ENCODE data around the gene CYTH4.
A peak's percentile ranks its signal among the peaks of the same experiment; 100 is the strongest.

The CYTH4 gene

GRCh38 chr22:37309211-37310074 is 27.1 kb downstream of the CYTH4 start:
- Histone ChIP-seq H3K27me3 (ENCODE audit: insufficient read depth, low read depth, severe bottlenecking) (no peaks in the 10 kb centered on the region), H3K9me3 (ENCODE audit: severe bottlenecking) (no peaks in the 10 kb centered on the region), H3K36me3 (no peaks in the 10 kb centered on the region), H3K27ac (no peak overlapping the region), H3K4me3 (ENCODE audit: low read depth, low read length) (no peak overlapping the region)
- DNase-seq, result peak; percentile 35
- TF ChIP-seq CTCF (IDR thresholded peaks at IDR 0.05; ENCODE audit: low read depth, low read length), result no peak

GRCh38 chr22:37310075-37310606 is 27.8 kb downstream of the CYTH4 start:
- Histone ChIP-seq H3K4me3 (ENCODE audit: low read depth, low read length) (no peak overlapping the region), H3K27ac (no peak overlapping the region), H3K27me3 (ENCODE audit: insufficient read depth, low read depth, severe bottlenecking) (no peaks in the 10 kb centered on the region), H3K9me3 (ENCODE audit: severe bottlenecking) (no peaks in the 10 kb centered on the region), H3K36me3 (no peaks in the 10 kb centered on the region)
- no peak for TF ChIP-seq CTCF (IDR thresholded peaks at IDR 0.05; ENCODE audit: low read depth, low read length)
- no peak for DNase-seq

GRCh38 chr22:37310815-37311595 is 28.7 kb downstream of the CYTH4 start:
- no peak for DNase-seq
- no peaks in the 10 kb centered on the region for H3K9me3 ChIP-seq (ENCODE audit: severe bottlenecking)
- H3K27ac ChIP-seq, result no peak overlapping the region
- TF ChIP-seq CTCF (IDR thresholded peaks at IDR 0.05; ENCODE audit: low read depth, low read length), result no peak
- no peak overlapping the region for H3K4me3 ChIP-seq (ENCODE audit: low read depth, low read length)
- H3K36me3 ChIP-seq, result no peaks in the 10 kb centered on the region
- no peaks in the 10 kb centered on the region for H3K27me3 ChIP-seq (ENCODE audit: insufficient read depth, low read depth, severe bottlenecking)

GRCh38 chr22:37311761-37312312 is 29.5 kb downstream of the CYTH4 start:
- TF ChIP-seq CTCF (IDR thresholded peaks at IDR 0.05; ENCODE audit: low read depth, low read length), result no peak
- Histone ChIP-seq H3K4me3 (ENCODE audit: low read depth, low read length) (no peak overlapping the region), H3K27me3 (ENCODE audit: insufficient read depth, low read depth, severe bottlenecking) (no peaks in the 10 kb centered on the region), H3K36me3 (no peaks in the 10 kb centered on the region), H3K9me3 (ENCODE audit: severe bottlenecking) (no peaks in the 10 kb centered on the region), H3K27ac (no peak overlapping the region)
- DNase-seq, result no peak

- no peak for DNase-seq
- H3K36me3 ChIP-seq, result no peaks in the 10 kb centered on the region
- H3K4me3 ChIP-seq (ENCODE audit: low read depth, low read length), result no peak overlapping the region
- no peak for TF ChIP-seq CTCF (IDR thresholded peaks at IDR 0.05; ENCODE audit: low read depth, low read length)
- H3K27ac ChIP-seq, result no peak overlapping the region
- no peaks in the 10 kb centered on the region for H3K27me3 ChIP-seq (ENCODE audit: insufficient read depth, low read depth, severe bottlenecking)
- H3K9me3 ChIP-seq (ENCODE audit: severe bottlenecking), result no peaks in the 10 kb centered on the region
These were observed 30.4 kb downstream of the CYTH4 start for GRCh38 chr22:37312549-37313183.
